PC-9 (cell line): ENCODE measurements around the gene TMEM205.

ENCODE experiments used
- CTCF ChIP-seq: fragments of 200-600 bp; sonication (generic); conservative IDR thresholded peaks from 2 replicates; pipeline ENCODE4 v1.6.1; 2017; ENCODE audit warnings: mixed run types, antibody characterized with exemption, mild to moderate bottlenecking, moderate library complexity
- EZH2 ChIP-seq: fragments of 200-600 bp; sonication (generic); IDR thresholded peaks from 2 replicates; pipeline ENCODE4 v1.8.0; 2017; ENCODE audit warnings: antibody characterized with exemption, low read depth

GRCh38 chr19:11322269-11323024 lies 23.6 kb downstream of the TMEM205 start:
- TF ChIP-seq CTCF = no peak
- TF ChIP-seq EZH2 = no peak
